AG04449 (cell line): ENCODE measurements around the gene C12orf57.

Source experiments
- CTCF ChIA-PET: fragments of 350-600 bp; formaldehyde crosslinking; extraction: SDS; loops from one replicate; lab custom pipeline; 2021; ENCODE audit warnings: antibody characterized with exemption; lab: Yijun Ruan, JAX
- POLR2A ChIA-PET: fragments of 400-600, 350-600 bp; formaldehyde crosslinking; extraction: SDS; loops from one replicate; lab custom pipeline; 2020; ENCODE audit warnings: antibody characterized with exemption, inconsistent platforms; lab: Yijun Ruan, JAX
- DNase-seq: peaks from one replicate; pipeline ENCODE4 v3.0.0-alpha.2; 2010; ENCODE audit warnings: low read depth, low spot score
- H3K4me3 ChIP-seq: 2 replicates; pipeline ENCODE4 v1.5.1; 2011; ENCODE audit warnings: low read depth, mild to moderate bottlenecking, control low read depth, low read length
- TF ChIP-seq, protein P1 (sequence below): IDR thresholded peaks from one replicate; pipeline ENCODE4 v1.5.1; 2011; ENCODE audit warnings: mild to moderate bottlenecking, moderate library complexity, low read length, control low read depth, inconsistent platforms; ENCODE audit not compliant: insufficient read depth; ENCODE audit errors: missing control alignments

The C12orf57 gene

DNA sequence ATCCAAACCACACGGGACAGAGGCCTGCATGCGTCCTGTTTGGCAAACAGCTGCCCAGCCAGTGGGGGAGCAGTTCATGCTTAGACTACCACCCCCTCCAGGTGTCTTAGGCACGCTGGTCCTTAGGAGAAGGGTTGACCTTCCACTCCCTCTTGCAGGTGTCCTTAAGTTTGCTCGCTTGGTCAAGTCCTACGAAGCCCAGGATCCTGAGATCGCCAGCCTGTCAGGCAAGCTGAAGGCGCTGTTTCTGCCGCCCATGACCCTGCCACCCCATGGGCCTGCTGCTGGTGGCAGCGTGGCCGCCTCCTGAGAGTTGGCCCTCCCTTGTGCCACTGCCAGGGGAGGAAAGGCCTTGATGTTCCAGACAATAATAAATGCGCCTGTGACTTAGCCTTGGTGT lies 1.8 kb downstream of the C12orf57 start:
- no peak overlapping the region for H3K4me3 ChIP-seq
- no peak for DNase-seq
- CTCF ChIA-PET: interaction anchor here (0.8 to 11.4 kb wide), 18 partner anchors 8 to 199 kb away, joined by 3 to 226 read pairs (median 4); partner anchors contain the start of genes C1R, C1RL, SPSB2 and TPI1
- POLR2A ChIA-PET: interaction anchor here (0.7 to 4.7 kb wide), 5 partner anchors 16 to 164 kb away, joined by 3 to 46 read pairs (median 8); partner anchors contain the start of genes C1RL and TPI1
- TF ChIP-seq, protein P1, sequence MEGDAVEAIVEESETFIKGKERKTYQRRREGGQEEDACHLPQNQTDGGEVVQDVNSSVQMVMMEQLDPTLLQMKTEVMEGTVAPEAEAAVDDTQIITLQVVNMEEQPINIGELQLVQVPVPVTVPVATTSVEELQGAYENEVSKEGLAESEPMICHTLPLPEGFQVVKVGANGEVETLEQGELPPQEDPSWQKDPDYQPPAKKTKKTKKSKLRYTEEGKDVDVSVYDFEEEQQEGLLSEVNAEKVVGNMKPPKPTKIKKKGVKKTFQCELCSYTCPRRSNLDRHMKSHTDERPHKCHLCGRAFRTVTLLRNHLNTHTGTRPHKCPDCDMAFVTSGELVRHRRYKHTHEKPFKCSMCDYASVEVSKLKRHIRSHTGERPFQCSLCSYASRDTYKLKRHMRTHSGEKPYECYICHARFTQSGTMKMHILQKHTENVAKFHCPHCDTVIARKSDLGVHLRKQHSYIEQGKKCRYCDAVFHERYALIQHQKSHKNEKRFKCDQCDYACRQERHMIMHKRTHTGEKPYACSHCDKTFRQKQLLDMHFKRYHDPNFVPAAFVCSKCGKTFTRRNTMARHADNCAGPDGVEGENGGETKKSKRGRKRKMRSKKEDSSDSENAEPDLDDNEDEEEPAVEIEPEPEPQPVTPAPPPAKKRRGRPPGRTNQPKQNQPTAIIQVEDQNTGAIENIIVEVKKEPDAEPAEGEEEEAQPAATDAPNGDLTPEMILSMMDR: no peak

DNA sequence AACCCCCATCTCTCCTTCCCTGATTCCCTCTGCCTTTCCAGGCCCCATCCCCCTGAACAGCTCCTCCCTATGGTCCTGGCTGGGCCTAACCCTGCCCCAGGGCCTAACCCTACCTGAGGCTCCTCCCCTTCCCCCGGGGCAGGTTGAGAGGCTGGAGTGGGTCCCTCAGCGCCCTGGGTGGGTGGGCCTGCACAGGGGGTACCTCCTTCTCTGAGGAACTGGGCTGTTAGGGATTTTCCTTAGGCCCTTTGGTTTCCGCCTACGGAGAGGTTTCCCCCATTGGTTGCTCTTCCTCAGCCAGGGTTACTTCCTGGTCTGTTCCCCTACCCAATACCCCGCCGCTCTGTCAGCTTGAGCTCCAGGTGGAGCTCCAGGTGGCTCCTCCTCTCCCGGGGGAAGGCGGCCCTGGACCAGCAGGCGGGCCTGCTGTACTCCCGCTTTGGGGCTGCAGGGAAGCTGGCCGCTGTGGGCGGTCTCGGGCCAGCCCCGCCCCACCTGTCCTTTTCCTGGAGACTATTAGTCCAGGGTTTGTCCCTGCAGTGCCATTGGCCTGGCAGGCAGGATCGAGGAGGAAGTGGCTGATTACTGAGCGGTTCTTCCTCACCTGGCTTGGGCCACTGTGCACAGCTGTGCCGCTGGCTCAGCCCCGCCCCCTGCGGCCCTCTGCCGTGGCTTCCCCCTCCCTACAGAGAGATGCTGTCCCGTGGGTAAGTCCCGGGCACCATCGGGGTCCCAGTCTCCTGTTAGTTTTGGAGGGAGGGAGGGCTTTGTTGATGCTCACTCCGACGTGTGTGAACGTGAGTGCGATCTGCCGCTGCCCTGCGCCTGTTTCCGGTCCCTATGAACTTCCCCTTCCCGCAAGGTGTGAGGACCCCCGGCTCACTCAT lies 2.5 kb downstream of the C12orf57 start:
- H3K4me3 ChIP-seq: no peak overlapping the region
- DNase-seq: no peak
- POLR2A ChIA-PET: interaction anchor here (0.6 to 4.7 kb wide), 4 partner anchors 17 to 163 kb away, joined by 3 to 46 read pairs (median 11); partner anchors contain the start of gene C1RL

DNA sequence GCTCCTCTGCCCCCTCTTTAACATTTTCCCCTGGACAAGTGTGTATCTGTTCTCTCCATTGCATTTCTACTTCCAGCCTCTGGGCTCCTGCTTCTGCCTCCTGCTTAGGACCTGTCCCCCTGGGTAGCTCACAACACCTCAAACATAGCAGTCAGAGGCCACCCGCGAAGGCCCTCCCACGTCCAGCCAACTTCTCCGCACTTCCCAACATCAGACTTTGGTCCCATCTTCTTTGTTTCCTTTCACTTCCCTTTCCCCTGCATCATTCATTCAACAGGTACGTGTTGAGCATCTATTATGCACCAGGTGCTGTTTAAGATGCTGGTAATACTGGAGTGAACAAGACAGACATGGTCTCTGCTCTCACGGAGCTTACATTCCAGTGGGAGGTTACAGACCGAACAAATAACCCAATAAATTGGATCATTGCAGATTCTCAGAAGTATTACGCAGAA lies 3.1 kb downstream of the C12orf57 start:
- ChIA-PET POLR2A (interaction anchor here (0.6 to 4.7 kb wide), 2 partner anchors 22 to 30 kb away, joined by 3 to 46 read pairs; no protein-coding TSS in a partner anchor), CTCF (interaction anchor here (1.8 to 11.4 kb wide), 5 partner anchors 9 to 198 kb away, joined by 11 to 226 read pairs (median 56); partner anchors contain the start of gene C1RL)
- TF ChIP-seq, protein P1: no peak
- no peak for DNase-seq
- H3K4me3 ChIP-seq: no peak overlapping the region

More for the DNA sequence above, 2.5 kb downstream of the C12orf57 start:
- TF ChIP-seq, protein P1: no peak
- CTCF ChIA-PET: interaction anchor here (0.8 to 11.4 kb wide), 15 partner anchors 8 to 199 kb away, joined by 3 to 226 read pairs (median 7); partner anchors contain the start of genes C1R, C1RL and SPSB2

DNA sequence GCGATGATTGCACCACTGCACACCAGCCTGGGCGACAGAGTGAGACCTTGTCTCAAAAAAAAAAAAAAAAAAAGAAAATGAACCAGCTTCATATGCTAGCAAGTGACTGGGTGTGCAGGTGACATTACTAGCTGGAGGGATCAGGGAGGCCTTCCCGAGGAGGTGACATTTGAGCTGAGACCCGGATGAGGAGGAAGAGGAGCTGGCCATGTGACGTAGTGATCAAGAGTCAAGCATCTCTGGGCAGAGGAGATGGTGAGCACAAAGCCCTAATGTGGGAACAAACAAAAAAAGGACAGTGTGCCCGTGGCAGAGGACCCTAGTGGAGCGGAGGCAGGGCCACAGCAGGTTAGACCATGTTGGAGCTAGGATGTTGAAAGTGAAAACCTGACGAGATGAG lies 3.8 kb downstream of the C12orf57 start:
- no peak for DNase-seq
- TF ChIP-seq, protein P1: no peak
- ChIA-PET POLR2A (interaction anchor here (0.6 kb wide), 1 partner anchor 14 kb away, joined by 3 read pairs; no protein-coding TSS in a partner anchor), CTCF (interaction anchor here (0.9 to 11.4 kb wide), 7 partner anchors 9 to 695 kb away, joined by 3 to 226 read pairs (median 15); partner anchors contain the start of gene C1RL)
- no peak overlapping the region for H3K4me3 ChIP-seq

DNA sequence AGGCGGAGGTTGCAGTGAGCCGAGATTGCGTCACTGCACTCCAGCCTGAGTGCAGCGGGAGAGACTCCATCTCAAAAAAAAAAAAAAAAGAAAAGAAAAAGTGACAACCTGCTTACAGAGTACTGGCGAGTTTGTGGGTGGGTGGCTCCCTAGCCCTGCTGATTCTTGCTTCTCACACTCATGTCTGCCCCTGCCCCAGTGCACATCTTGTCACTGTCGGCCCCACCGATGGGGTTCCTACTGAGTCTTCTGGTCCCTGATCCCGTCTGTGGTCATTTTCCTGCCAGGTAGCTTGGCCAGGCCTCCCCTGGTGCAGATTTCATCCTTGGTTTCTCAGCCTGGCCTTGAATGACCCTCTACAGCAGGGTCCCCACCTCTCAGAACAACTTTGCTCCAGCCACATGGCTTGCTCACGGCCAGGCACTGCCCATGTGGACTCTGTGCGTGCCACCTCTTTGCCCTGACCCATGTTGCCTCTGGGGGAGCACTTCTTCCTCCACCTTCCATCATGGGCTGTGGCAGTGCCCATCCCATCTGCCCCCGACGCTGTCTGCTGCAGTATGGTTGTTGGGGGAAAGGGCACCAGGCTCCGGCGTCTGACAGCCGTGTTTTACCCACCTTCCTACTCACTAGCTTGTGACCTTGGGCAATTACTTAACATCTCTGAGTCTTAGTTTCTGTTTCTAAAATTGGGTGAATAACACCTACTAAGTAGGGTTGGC lies 5.2 kb downstream of the C12orf57 start:
- CTCF ChIA-PET: interaction anchor here (0.8 to 11.4 kb wide), 11 partner anchors 10 to 164 kb away, joined by 3 to 226 read pairs (median 4); partner anchors contain the start of genes C1RL and LPCAT3
- H3K4me3 ChIP-seq: no peak overlapping the region
- no peak for DNase-seq
- TF ChIP-seq, protein P1: no peak
- POLR2A ChIA-PET: interaction anchor here (0.7 kb wide), 1 partner anchor 11 kb away, joined by 3 read pairs; no protein-coding TSS in a partner anchor
